GM12873 (cell line): ENCODE data around the gene PPP1R14B.

Experiments used
- CTCF ChIP-seq: IDR thresholded peaks from 2 replicates; pipeline ENCODE4 v1.5.1; 2012; ENCODE audit warnings: low read depth, mild to moderate bottlenecking, moderate library complexity, low read length, control low read depth; ENCODE audit not compliant: insufficient read depth; ENCODE audit errors: missing control alignments

Gene PPP1R14B

GRCh38 chr11:64233913-64234586 is 12.7 kb downstream of the PPP1R14B start, which contains the start of gene VEGFB:
Gene VEGFB, plus strand, starts transcription at chr11:64234584. Its CDS starts 250 bp downstream, at chr11:64234834.
- TF ChIP-seq CTCF = no peak

- no peak for TF ChIP-seq CTCF
These were observed 13.8 kb downstream of the PPP1R14B start for GRCh38 chr11:64232967-64233315.

- TF ChIP-seq CTCF = no peak
These were observed 14.4 kb downstream of the PPP1R14B start for GRCh38 chr11:64232182-64232966.

- TF ChIP-seq CTCF = no peak
These were observed 15.2 kb downstream of the PPP1R14B start for GRCh38 chr11:64231546-64231945.

- TF ChIP-seq CTCF = no peak
These were observed 15.8 kb downstream of the PPP1R14B start for GRCh38 chr11:64230985-64231365.

GRCh38 chr11:64230171-64230984 is 16.4 kb downstream of the PPP1R14B start, which contains the start of gene DNAJC4:
Gene DNAJC4, plus strand, starts transcription at chr11:64230548. Its CDS starts 307 bp downstream, at chr11:64230855.
- TF ChIP-seq CTCF = no peak

- TF ChIP-seq CTCF = no peak
These were observed 17.0 kb downstream of the PPP1R14B start for GRCh38 chr11:64229744-64230170.
